A673 (cell line): ENCODE measurements around the gene PLA2G2E. TPM values are rescaled to one million over a fixed set of nuclear protein-coding genes. Genes with fewer than 3 reads are reported as not detected.

Experiments
- BruUV-seq: library from RNA; stranded (reverse); fragments of 400-500 nt; replicated peaks from 2 replicates; lab custom pipeline; 2021; lab: Mats Ljungman, UMichigan
- CTCF ChIA-PET: fragments of 300-600 bp; sonication (Branson Sonifier 250); formaldehyde crosslinking; loops from one replicate; lab custom pipeline; 2022; ENCODE audit warnings: antibody characterized with exemption; lab: Charles Lee
- POLR2A ChIA-PET: fragments of 300-600 bp; sonication (Branson Sonifier 250); formaldehyde crosslinking; loops from one replicate; lab custom pipeline; 2022; ENCODE audit warnings: antibody characterized with exemption; ENCODE audit not compliant: low non-redundant PET; lab: Charles Lee
- DNase-seq: peaks from one replicate; pipeline ENCODE4 v3.0.0-alpha.2; 2015; ENCODE audit warnings: low spot score
- H3K27ac ChIP-seq: fragments of 200-600 bp; sonication (generic); 2 replicates; pipeline ENCODE4 v1.5.1; 2016; ENCODE audit warnings: mixed run types, low read depth, mild to moderate bottlenecking, mixed read lengths, antibody characterized with exemption, low read length; ENCODE audit not compliant: poor library complexity, severe bottlenecking
- H3K27me3 ChIP-seq: fragments of 200-600 bp; sonication (generic); replicated peaks from 2 replicates; pipeline ENCODE4 v1.6.1; 2017; ENCODE audit warnings: mixed run types, low read depth, mild to moderate bottlenecking, mixed read lengths, antibody characterized with exemption, low read length; ENCODE audit not compliant: insufficient read depth, poor library complexity
- H3K36me3 ChIP-seq: fragments of 200-600 bp; sonication (generic); 2 replicates; pipeline ENCODE4 v1.6.1; 2016; ENCODE audit warnings: mixed run types, mild to moderate bottlenecking, mixed read lengths, antibody characterized with exemption, low read length; ENCODE audit not compliant: insufficient read depth, poor library complexity, severe bottlenecking
- H3K4me1 ChIP-seq: fragments of 200-600 bp; sonication (generic); 2 replicates; pipeline ENCODE4 v1.6.1; 2017; ENCODE audit warnings: mixed run types, mild to moderate bottlenecking, mixed read lengths, antibody characterized with exemption, low read length; ENCODE audit not compliant: insufficient read depth, poor library complexity, severe bottlenecking
- H3K4me3 ChIP-seq: fragments of 200-600 bp; sonication (generic); 2 replicates; pipeline ENCODE4 v1.5.1; 2016; ENCODE audit warnings: low read depth, mixed run types, mild to moderate bottlenecking, mixed read lengths, low read length; ENCODE audit not compliant: poor library complexity, severe bottlenecking
- H3K9me3 ChIP-seq: fragments of 200-600 bp; sonication (generic); 2 replicates; pipeline ENCODE4 v1.6.1; 2016; ENCODE audit warnings: mixed run types, low read depth, mild to moderate bottlenecking, mixed read lengths, antibody characterized with exemption, low read length; ENCODE audit not compliant: poor library complexity, severe bottlenecking
- EZH2 ChIP-seq: fragments of 200-600 bp; sonication (generic); IDR thresholded peaks from 2 replicates; pipeline ENCODE4 v1.6.1; 2017; ENCODE audit warnings: borderline replicate concordance, low read depth, mild to moderate bottlenecking, mixed read lengths, antibody characterized with exemption, low read length; ENCODE audit not compliant: poor library complexity, severe bottlenecking
- intact Hi-C: fragments of 100-400 bp; cut with micrococcal nuclease; formaldehyde crosslinking; loops from one replicate; pipeline ENCODE4 v1.10.0; 2022; ENCODE audit not compliant: unreplicated experiment
- total RNA-seq: library from RNA; stranded (reverse); gene quantifications from 2 replicates; pipeline ENCODE4 v1.2.3, GENCODE V29; 2021
- TF ChIP-seq, protein P1 (sequence below): fragments of 300-800, 200-600 bp; sonication (generic); conservative IDR thresholded peaks from 2 replicates; pipeline ENCODE4 v1.5.1; 2017; ENCODE audit warnings: low read depth, mild to moderate bottlenecking, antibody characterized with exemption, low read length, moderate library complexity, mixed read lengths

PLA2G2E gene
- total RNA-seq, 1 experiment from 2014 or later, result not detected

- Histone ChIP-seq H3K4me3 (no peak overlapping the region), H3K4me1 (no peaks in the 10 kb centered on the region), H3K36me3 (peaks cover 94% of the 10 kb centered on the region), H3K27me3 (no peaks in the 10 kb centered on the region), H3K9me3 (no peaks in the 10 kb centered on the region), H3K27ac (no peak overlapping the region)
- no TSS peak for BruUV-seq
- TF ChIP-seq EZH2, result no peak
- intact Hi-C loops, result no loop called here
- ChIA-PET CTCF (no interaction called here), POLR2A (no interaction called here)
- DNase-seq, result no peak
Observed at GRCh38 chr1:19907456-19907855, 16.0 kb downstream of the PLA2G2E start.

DNA sequence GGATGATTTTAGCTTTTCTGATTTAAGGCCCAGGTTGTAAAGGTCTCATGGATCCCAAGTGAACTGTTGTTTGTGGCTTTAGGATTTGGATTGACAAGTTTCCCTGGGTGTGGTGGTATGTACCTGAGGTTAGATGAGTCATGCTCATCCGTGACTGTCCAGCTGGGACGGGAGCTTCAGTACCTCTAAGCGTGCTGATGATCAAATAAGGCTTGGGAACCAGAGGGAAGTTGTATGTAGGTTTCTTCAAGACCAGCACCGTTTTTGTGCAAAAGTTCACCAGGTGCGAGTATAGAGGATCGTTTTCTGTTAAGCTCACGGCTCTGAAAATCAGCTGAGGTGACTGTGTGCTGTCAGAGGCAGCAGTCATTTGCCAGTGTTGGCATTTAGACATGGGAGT lies 19.8 kb downstream of the PLA2G2E start:
- no TSS peak for BruUV-seq
- intact Hi-C loops, result no loop called here

DNA sequence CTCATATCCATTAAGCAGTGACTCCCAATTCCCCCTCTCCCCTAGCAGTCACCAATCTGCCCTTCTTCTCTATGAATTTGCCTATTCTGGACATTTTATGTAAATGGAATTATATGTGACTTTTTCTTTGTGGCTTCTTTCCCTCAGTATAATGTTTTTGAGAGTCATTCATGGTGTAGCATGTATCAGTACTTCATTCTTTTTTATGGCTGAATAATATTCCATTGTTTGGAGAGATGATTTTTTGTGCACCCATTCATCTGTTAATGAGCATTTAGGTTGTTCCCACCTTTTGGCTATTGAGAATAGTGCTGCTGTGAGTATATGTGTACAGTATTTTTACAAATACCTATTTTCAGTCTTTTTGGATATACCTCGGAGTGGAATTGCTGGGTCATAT lies 21.8 kb downstream of the PLA2G2E start:
- ChIA-PET CTCF (no interaction called here), POLR2A (no interaction called here)
- BruUV-seq, result no TSS peak
- no peak for DNase-seq
- H3K4me3 ChIP-seq, result no peak overlapping the region
- no peaks in the 10 kb centered on the region for H3K4me1 ChIP-seq
- H3K9me3 ChIP-seq, result no peaks in the 10 kb centered on the region
- intact Hi-C loops, result no loop called here
- H3K36me3 ChIP-seq, result peaks cover 84% of the 10 kb centered on the region
- no peaks in the 10 kb centered on the region for H3K27me3 ChIP-seq
- H3K27ac ChIP-seq, result no peak overlapping the region
- TF ChIP-seq, protein P1, sequence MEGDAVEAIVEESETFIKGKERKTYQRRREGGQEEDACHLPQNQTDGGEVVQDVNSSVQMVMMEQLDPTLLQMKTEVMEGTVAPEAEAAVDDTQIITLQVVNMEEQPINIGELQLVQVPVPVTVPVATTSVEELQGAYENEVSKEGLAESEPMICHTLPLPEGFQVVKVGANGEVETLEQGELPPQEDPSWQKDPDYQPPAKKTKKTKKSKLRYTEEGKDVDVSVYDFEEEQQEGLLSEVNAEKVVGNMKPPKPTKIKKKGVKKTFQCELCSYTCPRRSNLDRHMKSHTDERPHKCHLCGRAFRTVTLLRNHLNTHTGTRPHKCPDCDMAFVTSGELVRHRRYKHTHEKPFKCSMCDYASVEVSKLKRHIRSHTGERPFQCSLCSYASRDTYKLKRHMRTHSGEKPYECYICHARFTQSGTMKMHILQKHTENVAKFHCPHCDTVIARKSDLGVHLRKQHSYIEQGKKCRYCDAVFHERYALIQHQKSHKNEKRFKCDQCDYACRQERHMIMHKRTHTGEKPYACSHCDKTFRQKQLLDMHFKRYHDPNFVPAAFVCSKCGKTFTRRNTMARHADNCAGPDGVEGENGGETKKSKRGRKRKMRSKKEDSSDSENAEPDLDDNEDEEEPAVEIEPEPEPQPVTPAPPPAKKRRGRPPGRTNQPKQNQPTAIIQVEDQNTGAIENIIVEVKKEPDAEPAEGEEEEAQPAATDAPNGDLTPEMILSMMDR, result no peak
- TF ChIP-seq EZH2, result no peak

More for the DNA sequence above, 19.8 kb downstream of the PLA2G2E start:
- Histone ChIP-seq H3K27me3 (no peaks in the 10 kb centered on the region), H3K36me3 (peaks cover 90% of the 10 kb centered on the region), H3K9me3 (no peaks in the 10 kb centered on the region), H3K4me3 (no peak overlapping the region), H3K4me1 (no peaks in the 10 kb centered on the region), H3K27ac (no peak overlapping the region)
- DNase-seq, result no peak
- CTCF ChIA-PET, result interaction anchor here (0.7 kb wide), 1 partner anchor 8 kb away, joined by 3 read pairs; no protein-coding TSS in a partner anchor
- POLR2A ChIA-PET, result no interaction called here
- no peak for TF ChIP-seq EZH2
- TF ChIP-seq, protein P1, result no peak

DNA sequence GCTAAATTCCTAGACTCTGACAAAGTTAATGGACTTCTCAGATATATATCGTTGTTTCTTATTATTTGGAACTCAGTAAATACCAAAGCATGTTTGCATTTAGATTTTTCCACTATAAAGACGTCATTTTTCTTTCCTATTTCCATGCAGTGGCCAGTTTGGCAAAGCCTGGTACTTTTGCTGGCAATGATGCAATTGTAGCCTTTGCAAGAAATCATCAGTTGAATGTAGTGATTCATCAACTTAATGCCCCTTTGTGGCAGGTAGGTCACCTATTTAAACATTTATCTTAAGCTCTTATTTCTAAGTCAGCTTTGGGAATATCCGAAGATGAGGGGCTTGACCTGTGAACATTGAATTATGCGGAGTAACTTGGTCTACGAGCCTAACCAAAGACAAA lies 29.2 kb downstream of the PLA2G2E start:
- Histone ChIP-seq H3K27me3 (no peaks in the 10 kb centered on the region), H3K9me3 (no peaks in the 10 kb centered on the region), H3K4me1 (no peaks in the 10 kb centered on the region), H3K4me3 (no peak overlapping the region), H3K36me3 (peaks cover 81% of the 10 kb centered on the region), H3K27ac (no peak overlapping the region)
- TF ChIP-seq, protein P1, result no peak
- no peak for TF ChIP-seq EZH2
- no peak for DNase-seq
- BruUV-seq, result no TSS peak
- ChIA-PET POLR2A (no interaction called here), CTCF (no interaction called here)
- intact Hi-C loops, result no loop called here
